ENCODE measurements around the gene AIFM1.

DNA sequence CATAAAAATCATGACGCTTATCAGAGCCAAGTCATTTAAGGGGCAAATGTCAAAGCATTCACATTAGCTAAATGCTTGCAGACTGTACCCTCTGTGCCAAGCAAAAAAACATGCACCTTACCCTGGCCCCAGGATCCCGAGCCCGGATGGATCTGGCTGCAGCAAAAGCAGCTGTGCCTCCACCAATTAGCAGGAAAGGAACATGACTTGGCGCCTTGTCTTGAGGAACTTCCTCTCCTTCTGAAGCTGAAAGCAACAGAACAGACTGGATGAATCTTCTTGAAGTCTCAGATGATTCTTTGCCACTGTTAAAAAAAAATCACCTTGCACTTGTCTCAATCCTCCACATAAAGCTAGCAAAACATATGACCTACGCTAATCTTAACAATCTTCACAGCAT lies 18.0 kb downstream of the AIFM1 start:
- TF ChIP-seq POLR2A (IDR thresholded peaks at IDR 0.05), result no peak
- TF ChIP-seq, protein P1, sequence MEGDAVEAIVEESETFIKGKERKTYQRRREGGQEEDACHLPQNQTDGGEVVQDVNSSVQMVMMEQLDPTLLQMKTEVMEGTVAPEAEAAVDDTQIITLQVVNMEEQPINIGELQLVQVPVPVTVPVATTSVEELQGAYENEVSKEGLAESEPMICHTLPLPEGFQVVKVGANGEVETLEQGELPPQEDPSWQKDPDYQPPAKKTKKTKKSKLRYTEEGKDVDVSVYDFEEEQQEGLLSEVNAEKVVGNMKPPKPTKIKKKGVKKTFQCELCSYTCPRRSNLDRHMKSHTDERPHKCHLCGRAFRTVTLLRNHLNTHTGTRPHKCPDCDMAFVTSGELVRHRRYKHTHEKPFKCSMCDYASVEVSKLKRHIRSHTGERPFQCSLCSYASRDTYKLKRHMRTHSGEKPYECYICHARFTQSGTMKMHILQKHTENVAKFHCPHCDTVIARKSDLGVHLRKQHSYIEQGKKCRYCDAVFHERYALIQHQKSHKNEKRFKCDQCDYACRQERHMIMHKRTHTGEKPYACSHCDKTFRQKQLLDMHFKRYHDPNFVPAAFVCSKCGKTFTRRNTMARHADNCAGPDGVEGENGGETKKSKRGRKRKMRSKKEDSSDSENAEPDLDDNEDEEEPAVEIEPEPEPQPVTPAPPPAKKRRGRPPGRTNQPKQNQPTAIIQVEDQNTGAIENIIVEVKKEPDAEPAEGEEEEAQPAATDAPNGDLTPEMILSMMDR (IDR thresholded peaks at IDR 0.05), result no peak

Measured in uterus (tissue), 2 donors.